GM23338 (cell line): ENCODE data around the gene LYZL1.

Experiments used
- CREB1 ChIP-seq: fragments of 250-450 bp; sonication (Bioruptor Pico); IDR thresholded peaks from 2 replicates; pipeline ENCODE4 v1.5.0; 2020; ENCODE audit warnings: low read depth, mild to moderate bottlenecking, moderate library complexity
- EZH2 ChIP-seq: fragments of 200-600 bp; sonication (generic); IDR thresholded peaks from one replicate; pipeline ENCODE4 v1.8.0; 2017; ENCODE audit warnings: antibody characterized with exemption, mild to moderate bottlenecking, low read depth; ENCODE audit not compliant: unreplicated experiment
- EZH2phosphoT487 ChIP-seq: fragments of 200-600 bp; sonication (generic); IDR thresholded peaks from one replicate; pipeline ENCODE4 v1.8.1; 2018; ENCODE audit warnings: antibody characterized with exemption; ENCODE audit not compliant: unreplicated experiment
- JUNB ChIP-seq: IDR thresholded peaks from one replicate; pipeline ENCODE4 v1.6.1; 2016; ENCODE audit warnings: antibody characterized with exemption; ENCODE audit not compliant: unreplicated experiment
- NANOG ChIP-seq: IDR thresholded peaks from 2 replicates; pipeline ENCODE4 v1.6.1; 2016; ENCODE audit warnings: antibody characterized with exemption, borderline replicate concordance
- POLR2AphosphoS5 ChIP-seq: IDR thresholded peaks from 2 replicates; pipeline ENCODE4 v1.6.1; 2016; ENCODE audit warnings: antibody characterized with exemption, low read depth
- STAT1 ChIP-seq: IDR thresholded peaks from one replicate; pipeline ENCODE4 v1.6.1; 2016; ENCODE audit warnings: antibody characterized with exemption; ENCODE audit not compliant: unreplicated experiment
- ZNF114 ChIP-seq: fragments of 250-450 bp; sonication (Bioruptor Pico); IDR thresholded peaks from 2 replicates; pipeline ENCODE4 v1.5.0; 2020; ENCODE audit warnings: mild to moderate bottlenecking, moderate library complexity
- ZNF331 ChIP-seq: fragments of 250-450 bp; sonication (Bioruptor Pico); IDR thresholded peaks from 2 replicates; pipeline ENCODE4 v1.5.0; 2020; ENCODE audit warnings: low read depth, mild to moderate bottlenecking, moderate library complexity
- TF ChIP-seq, protein P1 (sequence below), 2 experiments: fragments of 200-600 bp in 1 of 2; sonication (generic) in 1 of 2; conservative IDR thresholded peaks; 2 replicates each; pipeline versions ENCODE4 v1.5.1 to v1.6.1; 2016 to 2017; ENCODE audit warnings: antibody characterized with exemption in 2 of 2, low read depth in 2 of 2, mild to moderate bottlenecking in 2 of 2, moderate library complexity in 1 of 2
- TF ChIP-seq, protein P2 (sequence below): IDR thresholded peaks from one replicate; pipeline ENCODE4 v1.6.1; 2018; ENCODE audit warnings: antibody characterized with exemption; ENCODE audit not compliant: unreplicated experiment
- TF ChIP-seq, protein P3 (sequence below): IDR thresholded peaks from 2 replicates; pipeline ENCODE4 v1.6.1; 2016; ENCODE audit warnings: antibody characterized with exemption
- TF ChIP-seq, protein P4 (sequence below): fragments of 250-450 bp; sonication (Bioruptor Pico); IDR thresholded peaks from 2 replicates; pipeline ENCODE4 v1.5.0; 2020; ENCODE audit warnings: mild to moderate bottlenecking, moderate library complexity

DNA sequence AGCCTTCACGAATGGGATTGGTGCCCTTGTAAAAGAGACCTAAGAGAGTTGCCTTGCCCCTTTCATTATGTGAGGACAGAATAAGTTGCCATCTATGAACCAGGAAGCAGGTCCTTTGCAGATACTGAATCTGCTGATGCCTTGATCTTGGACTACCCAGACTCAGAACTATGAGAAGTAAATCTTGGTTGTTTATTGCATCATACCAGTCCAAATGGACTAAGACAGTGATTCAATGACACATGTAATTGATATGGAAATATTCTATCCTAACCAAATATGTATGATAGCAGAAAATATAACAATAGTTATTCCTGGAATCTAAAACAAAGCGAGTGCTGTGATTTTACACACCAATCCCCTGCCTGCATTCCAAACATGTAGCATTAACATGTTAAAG, 17.0 kb upstream of the LYZL1 start:
- TF ChIP-seq, protein P1, sequence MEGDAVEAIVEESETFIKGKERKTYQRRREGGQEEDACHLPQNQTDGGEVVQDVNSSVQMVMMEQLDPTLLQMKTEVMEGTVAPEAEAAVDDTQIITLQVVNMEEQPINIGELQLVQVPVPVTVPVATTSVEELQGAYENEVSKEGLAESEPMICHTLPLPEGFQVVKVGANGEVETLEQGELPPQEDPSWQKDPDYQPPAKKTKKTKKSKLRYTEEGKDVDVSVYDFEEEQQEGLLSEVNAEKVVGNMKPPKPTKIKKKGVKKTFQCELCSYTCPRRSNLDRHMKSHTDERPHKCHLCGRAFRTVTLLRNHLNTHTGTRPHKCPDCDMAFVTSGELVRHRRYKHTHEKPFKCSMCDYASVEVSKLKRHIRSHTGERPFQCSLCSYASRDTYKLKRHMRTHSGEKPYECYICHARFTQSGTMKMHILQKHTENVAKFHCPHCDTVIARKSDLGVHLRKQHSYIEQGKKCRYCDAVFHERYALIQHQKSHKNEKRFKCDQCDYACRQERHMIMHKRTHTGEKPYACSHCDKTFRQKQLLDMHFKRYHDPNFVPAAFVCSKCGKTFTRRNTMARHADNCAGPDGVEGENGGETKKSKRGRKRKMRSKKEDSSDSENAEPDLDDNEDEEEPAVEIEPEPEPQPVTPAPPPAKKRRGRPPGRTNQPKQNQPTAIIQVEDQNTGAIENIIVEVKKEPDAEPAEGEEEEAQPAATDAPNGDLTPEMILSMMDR (conservative IDR thresholded peaks at IDR 0.05; ENCODE audit: low read depth in 2 of 2) = no peak
- TF ChIP-seq EZH2 (no peak), CREB1 (CRISPR knock-in tag) (no peak), EZH2phosphoT487 (no peak), POLR2AphosphoS5 (no peak), JUNB (no peak), NANOG (no peak), ZNF331 (CRISPR knock-in tag) (no peak), ZNF114 (CRISPR knock-in tag) (no peak), STAT1 (no peak)
- TF ChIP-seq, protein P2, sequence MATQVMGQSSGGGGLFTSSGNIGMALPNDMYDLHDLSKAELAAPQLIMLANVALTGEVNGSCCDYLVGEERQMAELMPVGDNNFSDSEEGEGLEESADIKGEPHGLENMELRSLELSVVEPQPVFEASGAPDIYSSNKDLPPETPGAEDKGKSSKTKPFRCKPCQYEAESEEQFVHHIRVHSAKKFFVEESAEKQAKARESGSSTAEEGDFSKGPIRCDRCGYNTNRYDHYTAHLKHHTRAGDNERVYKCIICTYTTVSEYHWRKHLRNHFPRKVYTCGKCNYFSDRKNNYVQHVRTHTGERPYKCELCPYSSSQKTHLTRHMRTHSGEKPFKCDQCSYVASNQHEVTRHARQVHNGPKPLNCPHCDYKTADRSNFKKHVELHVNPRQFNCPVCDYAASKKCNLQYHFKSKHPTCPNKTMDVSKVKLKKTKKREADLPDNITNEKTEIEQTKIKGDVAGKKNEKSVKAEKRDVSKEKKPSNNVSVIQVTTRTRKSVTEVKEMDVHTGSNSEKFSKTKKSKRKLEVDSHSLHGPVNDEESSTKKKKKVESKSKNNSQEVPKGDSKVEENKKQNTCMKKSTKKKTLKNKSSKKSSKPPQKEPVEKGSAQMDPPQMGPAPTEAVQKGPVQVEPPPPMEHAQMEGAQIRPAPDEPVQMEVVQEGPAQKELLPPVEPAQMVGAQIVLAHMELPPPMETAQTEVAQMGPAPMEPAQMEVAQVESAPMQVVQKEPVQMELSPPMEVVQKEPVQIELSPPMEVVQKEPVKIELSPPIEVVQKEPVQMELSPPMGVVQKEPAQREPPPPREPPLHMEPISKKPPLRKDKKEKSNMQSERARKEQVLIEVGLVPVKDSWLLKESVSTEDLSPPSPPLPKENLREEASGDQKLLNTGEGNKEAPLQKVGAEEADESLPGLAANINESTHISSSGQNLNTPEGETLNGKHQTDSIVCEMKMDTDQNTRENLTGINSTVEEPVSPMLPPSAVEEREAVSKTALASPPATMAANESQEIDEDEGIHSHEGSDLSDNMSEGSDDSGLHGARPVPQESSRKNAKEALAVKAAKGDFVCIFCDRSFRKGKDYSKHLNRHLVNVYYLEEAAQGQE = no peak
- TF ChIP-seq, protein P3, sequence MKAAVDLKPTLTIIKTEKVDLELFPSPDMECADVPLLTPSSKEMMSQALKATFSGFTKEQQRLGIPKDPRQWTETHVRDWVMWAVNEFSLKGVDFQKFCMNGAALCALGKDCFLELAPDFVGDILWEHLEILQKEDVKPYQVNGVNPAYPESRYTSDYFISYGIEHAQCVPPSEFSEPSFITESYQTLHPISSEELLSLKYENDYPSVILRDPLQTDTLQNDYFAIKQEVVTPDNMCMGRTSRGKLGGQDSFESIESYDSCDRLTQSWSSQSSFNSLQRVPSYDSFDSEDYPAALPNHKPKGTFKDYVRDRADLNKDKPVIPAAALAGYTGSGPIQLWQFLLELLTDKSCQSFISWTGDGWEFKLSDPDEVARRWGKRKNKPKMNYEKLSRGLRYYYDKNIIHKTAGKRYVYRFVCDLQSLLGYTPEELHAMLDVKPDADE = no peak
- TF ChIP-seq, protein P4, sequence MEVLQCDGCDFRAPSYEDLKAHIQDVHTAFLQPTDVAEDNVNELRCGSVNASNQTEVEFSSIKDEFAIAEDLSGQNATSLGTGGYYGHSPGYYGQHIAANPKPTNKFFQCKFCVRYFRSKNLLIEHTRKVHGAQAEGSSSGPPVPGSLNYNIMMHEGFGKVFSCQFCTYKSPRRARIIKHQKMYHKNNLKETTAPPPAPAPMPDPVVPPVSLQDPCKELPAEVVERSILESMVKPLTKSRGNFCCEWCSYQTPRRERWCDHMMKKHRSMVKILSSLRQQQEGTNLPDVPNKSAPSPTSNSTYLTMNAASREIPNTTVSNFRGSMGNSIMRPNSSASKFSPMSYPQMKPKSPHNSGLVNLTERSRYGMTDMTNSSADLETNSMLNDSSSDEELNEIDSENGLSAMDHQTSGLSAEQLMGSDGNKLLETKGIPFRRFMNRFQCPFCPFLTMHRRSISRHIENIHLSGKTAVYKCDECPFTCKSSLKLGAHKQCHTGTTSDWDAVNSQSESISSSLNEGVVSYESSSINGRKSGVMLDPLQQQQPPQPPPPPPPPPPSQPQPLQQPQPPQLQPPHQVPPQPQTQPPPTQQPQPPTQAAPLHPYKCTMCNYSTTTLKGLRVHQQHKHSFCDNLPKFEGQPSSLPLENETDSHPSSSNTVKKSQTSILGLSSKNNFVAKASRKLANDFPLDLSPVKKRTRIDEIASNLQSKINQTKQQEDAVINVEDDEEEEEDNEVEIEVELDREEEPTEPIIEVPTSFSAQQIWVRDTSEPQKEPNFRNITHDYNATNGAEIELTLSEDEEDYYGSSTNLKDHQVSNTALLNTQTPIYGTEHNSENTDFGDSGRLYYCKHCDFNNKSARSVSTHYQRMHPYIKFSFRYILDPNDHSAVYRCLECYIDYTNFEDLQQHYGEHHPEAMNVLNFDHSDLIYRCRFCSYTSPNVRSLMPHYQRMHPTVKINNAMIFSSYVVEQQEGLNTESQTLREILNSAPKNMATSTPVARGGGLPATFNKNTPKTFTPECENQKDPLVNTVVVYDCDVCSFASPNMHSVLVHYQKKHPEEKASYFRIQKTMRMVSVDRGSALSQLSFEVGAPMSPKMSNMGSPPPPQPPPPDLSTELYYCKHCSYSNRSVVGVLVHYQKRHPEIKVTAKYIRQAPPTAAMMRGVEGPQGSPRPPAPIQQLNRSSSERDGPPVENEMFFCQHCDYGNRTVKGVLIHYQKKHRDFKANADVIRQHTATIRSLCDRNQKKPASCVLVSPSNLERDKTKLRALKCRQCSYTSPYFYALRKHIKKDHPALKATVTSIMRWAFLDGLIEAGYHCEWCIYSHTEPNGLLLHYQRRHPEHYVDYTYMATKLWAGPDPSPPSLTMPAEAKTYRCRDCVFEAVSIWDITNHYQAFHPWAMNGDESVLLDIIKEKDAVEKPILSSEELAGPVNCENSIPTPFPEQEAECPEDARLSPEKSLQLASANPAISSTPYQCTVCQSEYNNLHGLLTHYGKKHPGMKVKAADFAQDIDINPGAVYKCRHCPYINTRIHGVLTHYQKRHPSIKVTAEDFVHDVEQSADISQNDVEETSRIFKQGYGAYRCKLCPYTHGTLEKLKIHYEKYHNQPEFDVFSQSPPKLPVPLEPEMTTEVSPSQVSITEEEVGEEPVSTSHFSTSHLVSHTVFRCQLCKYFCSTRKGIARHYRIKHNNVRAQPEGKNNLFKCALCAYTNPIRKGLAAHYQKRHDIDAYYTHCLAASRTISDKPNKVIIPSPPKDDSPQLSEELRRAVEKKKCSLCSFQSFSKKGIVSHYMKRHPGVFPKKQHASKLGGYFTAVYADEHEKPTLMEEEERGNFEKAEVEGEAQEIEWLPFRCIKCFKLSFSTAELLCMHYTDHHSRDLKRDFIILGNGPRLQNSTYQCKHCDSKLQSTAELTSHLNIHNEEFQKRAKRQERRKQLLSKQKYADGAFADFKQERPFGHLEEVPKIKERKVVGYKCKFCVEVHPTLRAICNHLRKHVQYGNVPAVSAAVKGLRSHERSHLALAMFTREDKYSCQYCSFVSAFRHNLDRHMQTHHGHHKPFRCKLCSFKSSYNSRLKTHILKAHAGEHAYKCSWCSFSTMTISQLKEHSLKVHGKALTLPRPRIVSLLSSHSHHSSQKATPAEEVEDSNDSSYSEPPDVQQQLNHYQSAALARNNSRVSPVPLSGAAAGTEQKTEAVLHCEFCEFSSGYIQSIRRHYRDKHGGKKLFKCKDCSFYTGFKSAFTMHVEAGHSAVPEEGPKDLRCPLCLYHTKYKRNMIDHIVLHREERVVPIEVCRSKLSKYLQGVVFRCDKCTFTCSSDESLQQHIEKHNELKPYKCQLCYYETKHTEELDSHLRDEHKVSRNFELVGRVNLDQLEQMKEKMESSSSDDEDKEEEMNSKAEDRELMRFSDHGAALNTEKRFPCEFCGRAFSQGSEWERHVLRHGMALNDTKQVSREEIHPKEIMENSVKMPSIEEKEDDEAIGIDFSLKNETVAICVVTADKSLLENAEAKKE (CRISPR knock-in tag) = no peak
